ENCODE results near the gene CCNH. TPM values are rescaled to one million over a fixed set of nuclear protein-coding genes. Genes with fewer than 3 reads are reported as not detected.

CCNH gene
- polyA plus RNA-seq, 1 of the 3 experiments (the other 2 are of a cell fraction), result 29.1 TPM

GRCh38 chr5:87418506-87418905 lies 5.8 kb upstream of the CCNH start:
- H3K9me2 ChIP-seq, result no peaks in the 10 kb centered on the region
- no peaks in the 10 kb centered on the region for H3F3A ChIP-seq (replicated peaks; ENCODE audit: insufficient read depth)
- no peak overlapping the region for H3K4me3 ChIP-seq (ENCODE audit: low read depth in 2 of 2, low read length in 1 of 2)
- no peaks in the 10 kb centered on the region for H3K36me3 ChIP-seq (replicated peaks in 1 of 2; ENCODE audit: control insufficient read depth in 1 of 2, insufficient read depth in 2 of 2, low read length in 1 of 2)
- no peaks in the 10 kb centered on the region for H3K9me3 ChIP-seq
- H4K20me1 ChIP-seq (ENCODE audit: insufficient read depth), result no peaks in the 10 kb centered on the region
- no peaks in the 10 kb centered on the region for H3K79me2 ChIP-seq (ENCODE audit: insufficient read depth)
- POLR2A ChIA-PET, result no interaction called here
- no peak overlapping the region for H3K4me2 ChIP-seq
- H3K9ac ChIP-seq, result no peak overlapping the region
- H3K4me1 ChIP-seq (ENCODE audit: control insufficient read depth in 1 of 2, insufficient read depth in 2 of 2, low read depth in 1 of 2, low read length in 1 of 2), result no peaks in the 10 kb centered on the region
- no peaks in the 10 kb centered on the region for H3K27me3 ChIP-seq (ENCODE audit: insufficient read depth)
- no peak overlapping the region for H3K27ac ChIP-seq (ENCODE audit: low read depth in 2 of 2, low read length in 1 of 2)
- TF ChIP-seq EP300 (IDR thresholded peaks at IDR 0.05; ENCODE audit: borderline replicate concordance in 1 of 2, low read depth in 1 of 2, low read length in 1 of 2) (no peak), NRF1 (IDR thresholded peaks at IDR 0.05; ENCODE audit: low read depth, low read length) (no peak), JUND (IDR thresholded peaks at IDR 0.05) (no peak), MEF2A (IDR thresholded peaks at IDR 0.05; ENCODE audit: borderline replicate concordance, low read depth) (no peak), RXRA (IDR thresholded peaks at IDR 0.05; ENCODE audit: borderline replicate concordance, low read depth) (no peak)
- TF ChIP-seq, protein P1, sequence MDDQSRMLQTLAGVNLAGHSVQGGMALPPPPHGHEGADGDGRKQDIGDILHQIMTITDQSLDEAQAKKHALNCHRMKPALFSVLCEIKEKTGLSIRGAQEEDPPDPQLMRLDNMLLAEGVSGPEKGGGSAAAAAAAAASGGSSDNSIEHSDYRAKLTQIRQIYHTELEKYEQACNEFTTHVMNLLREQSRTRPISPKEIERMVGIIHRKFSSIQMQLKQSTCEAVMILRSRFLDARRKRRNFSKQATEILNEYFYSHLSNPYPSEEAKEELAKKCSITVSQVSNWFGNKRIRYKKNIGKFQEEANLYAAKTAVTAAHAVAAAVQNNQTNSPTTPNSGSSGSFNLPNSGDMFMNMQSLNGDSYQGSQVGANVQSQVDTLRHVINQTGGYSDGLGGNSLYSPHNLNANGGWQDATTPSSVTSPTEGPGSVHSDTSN (IDR thresholded peaks at IDR 0.05), result no peak
- DNase-seq, result no peak
- CTCF ChIA-PET, result no interaction called here
- H2AFZ ChIP-seq (ENCODE audit: low read depth), result no peak overlapping the region; the same call in 1 of the 2 replicates

DNA sequence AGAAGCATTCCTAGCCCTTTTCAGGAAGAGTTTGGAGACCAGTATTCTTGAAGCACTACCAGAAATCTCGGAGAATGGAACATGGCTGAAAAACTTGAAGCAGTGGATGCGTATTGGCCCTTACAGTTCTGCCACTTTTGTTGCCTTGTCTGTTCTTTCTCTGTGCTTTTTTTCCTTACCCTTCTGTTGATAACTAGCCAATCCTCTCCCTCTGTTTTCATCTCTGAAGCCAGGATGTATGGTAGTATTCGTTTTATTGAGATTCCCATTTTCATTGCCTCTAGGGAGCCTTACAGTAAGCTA lies 564 bp upstream of the CCNH start:
- peaks cover 10 to 11% of the 10 kb centered on the region in 2 experiments for H3K4me1 ChIP-seq (ENCODE audit: control insufficient read depth in 1 of 2, insufficient read depth in 2 of 2, low read depth in 1 of 2, low read length in 1 of 2)
- POLR2A ChIA-PET, result interaction anchor here (1.0 kb wide), 1 partner anchor 145 kb away, joined by 3 read pairs; no protein-coding TSS in a partner anchor
- TF ChIP-seq, protein P2, sequence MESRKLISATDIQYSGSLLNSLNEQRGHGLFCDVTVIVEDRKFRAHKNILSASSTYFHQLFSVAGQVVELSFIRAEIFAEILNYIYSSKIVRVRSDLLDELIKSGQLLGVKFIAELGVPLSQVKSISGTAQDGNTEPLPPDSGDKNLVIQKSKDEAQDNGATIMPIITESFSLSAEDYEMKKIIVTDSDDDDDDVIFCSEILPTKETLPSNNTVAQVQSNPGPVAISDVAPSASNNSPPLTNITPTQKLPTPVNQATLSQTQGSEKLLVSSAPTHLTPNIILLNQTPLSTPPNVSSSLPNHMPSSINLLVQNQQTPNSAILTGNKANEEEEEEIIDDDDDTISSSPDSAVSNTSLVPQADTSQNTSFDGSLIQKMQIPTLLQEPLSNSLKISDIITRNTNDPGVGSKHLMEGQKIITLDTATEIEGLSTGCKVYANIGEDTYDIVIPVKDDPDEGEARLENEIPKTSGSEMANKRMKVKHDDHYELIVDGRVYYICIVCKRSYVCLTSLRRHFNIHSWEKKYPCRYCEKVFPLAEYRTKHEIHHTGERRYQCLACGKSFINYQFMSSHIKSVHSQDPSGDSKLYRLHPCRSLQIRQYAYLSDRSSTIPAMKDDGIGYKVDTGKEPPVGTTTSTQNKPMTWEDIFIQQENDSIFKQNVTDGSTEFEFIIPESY (IDR thresholded peaks at IDR 0.05; ENCODE audit: borderline replicate concordance, low read depth), result no peak
- TF ChIP-seq, protein P1 (IDR thresholded peaks at IDR 0.05), result no peak
- TF ChIP-seq REST (IDR thresholded peaks at IDR 0.05; ENCODE audit: low read depth, low read length) (no peak), RAD21 (IDR thresholded peaks at IDR 0.05; ENCODE audit: low read length) (no peak), FOSL2 (IDR thresholded peaks at IDR 0.05; ENCODE audit: borderline replicate concordance, low read depth) (no peak), RFX5 (IDR thresholded peaks at IDR 0.05; ENCODE audit: low read length) (no peak), RXRA (IDR thresholded peaks at IDR 0.05; ENCODE audit: borderline replicate concordance, low read depth) (no peak), GATA2 (CRISPR knock-in tag; IDR thresholded peaks at IDR 0.05) (no peak), MXI1 (IDR thresholded peaks at IDR 0.05; ENCODE audit: low read depth, low read length) (no peak), RCOR1 (IDR thresholded peaks at IDR 0.05; ENCODE audit: low read length) (no peak), CHD2 (IDR thresholded peaks at IDR 0.05; ENCODE audit: low read length, partially characterized antibody) (no peak), CTCF (IDR thresholded peaks at IDR 0.05) (no peak), ELF1 (IDR thresholded peaks at IDR 0.05) (no peak)
- TF ChIP-seq, protein P3, sequence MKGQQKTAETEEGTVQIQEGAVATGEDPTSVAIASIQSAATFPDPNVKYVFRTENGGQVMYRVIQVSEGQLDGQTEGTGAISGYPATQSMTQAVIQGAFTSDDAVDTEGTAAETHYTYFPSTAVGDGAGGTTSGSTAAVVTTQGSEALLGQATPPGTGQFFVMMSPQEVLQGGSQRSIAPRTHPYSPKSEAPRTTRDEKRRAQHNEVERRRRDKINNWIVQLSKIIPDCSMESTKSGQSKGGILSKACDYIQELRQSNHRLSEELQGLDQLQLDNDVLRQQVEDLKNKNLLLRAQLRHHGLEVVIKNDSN (IDR thresholded peaks at IDR 0.05; ENCODE audit: borderline replicate concordance, low read depth), result no peak

More for the DNA sequence above, 564 bp upstream of the CCNH start:
- H3K4me3 ChIP-seq (ENCODE audit: low read depth in 2 of 2, low read length in 1 of 2), result peak overlapping the region; percentile 74 to 99
- H3K9me2 ChIP-seq, result no peaks in the 10 kb centered on the region
- H3K36me3 ChIP-seq (replicated peaks in 1 of 2; ENCODE audit: control insufficient read depth in 1 of 2, insufficient read depth in 2 of 2, low read length in 1 of 2), result peaks cover 27 to 31% of the 10 kb centered on the region in 2 experiments
- CTCF ChIA-PET, result interaction anchor here (1.5 to 5.1 kb wide), 3 partner anchors 11 to 1277 kb away, joined by 3 to 39 read pairs (median 8); no protein-coding TSS in a partner anchor
- WGBS (ENCODE audit: low lambda C conversion rate), result 39% methylated on average over 3 of the region's 3 CpGs
- H2AFZ ChIP-seq (ENCODE audit: low read depth), result peak overlapping the region; percentile 97
- peak overlapping the region; percentile 16; the same call in 1 of the 2 replicates for H3K9ac ChIP-seq
- no peak for DNase-seq
- H3K27me3 ChIP-seq (ENCODE audit: insufficient read depth), result no peaks in the 10 kb centered on the region
- peaks cover 43% of the 10 kb centered on the region for H3K79me2 ChIP-seq (ENCODE audit: insufficient read depth)
- 0 out of 2 replicates have a peak, but pooled peaks cover 4% of the 10 kb centered on the region for H4K20me1 ChIP-seq (ENCODE audit: insufficient read depth)
- H3F3A ChIP-seq (replicated peaks; ENCODE audit: insufficient read depth), result no peaks in the 10 kb centered on the region
- peak overlapping the region; percentile 75 for H3K4me2 ChIP-seq
- peak overlapping the region; percentile 30 to 88; a peak in 3 of 4 replicates for H3K27ac ChIP-seq (ENCODE audit: low read depth in 2 of 2, low read length in 1 of 2)
- no peaks in the 10 kb centered on the region for H3K9me3 ChIP-seq
